Kidney (tissue), 14 donors: ENCODE measurements around the gene FAM117B. TPM values are rescaled to one million over a fixed set of nuclear protein-coding genes. Genes with fewer than 3 reads are reported as not detected.
"Not testable (repeated sequence)": the region's sequence is repeated elsewhere in the genome, so short reads cannot be mapped to it uniquely, and the experiment has no call there.

Source experiments
- DNase-seq, 5 donors: peaks; one replicate each; pipeline ENCODE4 v3.0.0-alpha.2; 2013 to 2020
- FAIRE-seq: peaks from 2 replicates; lab custom pipeline; 2012; peaks lifted over from hg19 to GRCh38; lab: Jason Lieb, UNC
- H3K27ac ChIP-seq, 2 donors: one replicate each; pipeline ENCODE4 v1.7.0; 2013; ENCODE audit warnings: low read depth in 2 of 2, low read length in 2 of 2, inconsistent platforms in 1 of 2
- H3K27me3 ChIP-seq: one replicate; pipeline ENCODE4 v1.7.1; 2013; ENCODE audit warnings: low read length, inconsistent platforms; ENCODE audit not compliant: control insufficient read depth, insufficient read depth
- H3K36me3 ChIP-seq, 3 donors: one replicate each; pipeline versions ENCODE4 v1.7.0 to v1.7.1; 2013; ENCODE audit warnings: low read length in 3 of 3, control low read depth in 1 of 3, inconsistent platforms in 1 of 3; ENCODE audit not compliant: insufficient read depth in 3 of 3, control insufficient read depth in 2 of 3
- H3K4me1 ChIP-seq, 3 donors: one replicate each; pipeline versions ENCODE4 v1.7.0 to v1.7.1; 2013; ENCODE audit warnings: low read length in 3 of 3, inconsistent platforms in 1 of 3, low read depth in 1 of 3; ENCODE audit not compliant: control insufficient read depth in 2 of 3, insufficient read depth in 2 of 3
- H3K4me3 ChIP-seq, 3 donors: one replicate each; pipeline versions ENCODE4 v1.7.0 to v1.8.1; 2013; ENCODE audit warnings: low read length in 3 of 3, control low read depth in 1 of 3, inconsistent platforms in 1 of 3
- H3K9ac ChIP-seq, 3 donors: one replicate each; pipeline versions ENCODE4 v1.7.0 to v1.7.1; 2013; ENCODE audit warnings: low read length in 3 of 3, control low read depth in 1 of 3, inconsistent platforms in 1 of 3
- H3K9me3 ChIP-seq, 3 donors: one replicate each; pipeline versions ENCODE4 v1.7.0 to v1.7.1; 2013; ENCODE audit warnings: low read length in 3 of 3, control low read depth in 1 of 3, inconsistent platforms in 1 of 3; ENCODE audit not compliant: control insufficient read depth in 2 of 3, insufficient read depth in 1 of 3
- CTCF ChIP-seq: IDR thresholded peaks from 3 replicates; pipeline ENCODE4 v1.5.1; 2012; ENCODE audit warnings: mild to moderate bottlenecking, moderate library complexity, borderline replicate concordance; ENCODE audit not compliant: insufficient read depth; ENCODE audit errors: extremely low read depth
- intact Hi-C: fragments of 100-400 bp; cut with DNase I; formaldehyde crosslinking; loops from one replicate; pipeline ENCODE4 v1.11.1; 2022
- polyA plus RNA-seq: library from polyadenylated mRNA; stranded (reverse); fragments of 350-450 nt; fragmentation: Illumina TruSeq; extraction: RNeasy Lipid Tissue Mini Kit (QIAGEN cat#74804); gene quantifications from one replicate; pipeline ENCODE4 v1.2.3, GENCODE V29; 2014; ENCODE audit warnings: low read depth, low replicate concordance; ENCODE audit not compliant: insufficient read depth
- total RNA-seq: library from RNA; stranded (reverse); fragmentation: NEBNext Ultra II Directional; extraction: Animal tissue kit (Norgen Biotek cat#: 25700); gene quantifications from one replicate; pipeline ENCODE4 v1.2.1, GENCODE V29; 2021
- donor health status: control.
- donor health status: control.
- donor health status: control.
- donor health status: control.
- donor health status: control.
- donor health status: DM: yes; HTN: yes; CAD: no.
- donor health status: Normal renal cell carcinoma (clear cell type).

FAM117B gene
- total and polyA plus RNA-seq, 2 donors from 2014 or later: 4.1 to 14.8 TPM

- H3K9me3 ChIP-seq, H3K27me3 ChIP-seq, FAIRE-seq, H3K36me3 ChIP-seq, H3K9ac ChIP-seq, H3K4me3 ChIP-seq, intact Hi-C loops: not testable (repeated sequence)
- Histone ChIP-seq H3K4me1 (peaks cover 0 to 12% (median 5%) of the 10 kb centered on the region in 3 donors), H3K27ac (peak overlapping the region; percentile 78 to 89)
- peak; percentile 63 to 91 (median 69) for DNase-seq
Measured at GRCh38 chr2:202807431-202808138, 172.8 kb downstream of the FAM117B start.

GRCh38 chr2:202808754-202809153 lies 174.0 kb downstream of the FAM117B start:
- H3K9ac ChIP-seq: no peak overlapping the region
- no peak for DNase-seq
- intact Hi-C loops: no loop called here

DNA sequence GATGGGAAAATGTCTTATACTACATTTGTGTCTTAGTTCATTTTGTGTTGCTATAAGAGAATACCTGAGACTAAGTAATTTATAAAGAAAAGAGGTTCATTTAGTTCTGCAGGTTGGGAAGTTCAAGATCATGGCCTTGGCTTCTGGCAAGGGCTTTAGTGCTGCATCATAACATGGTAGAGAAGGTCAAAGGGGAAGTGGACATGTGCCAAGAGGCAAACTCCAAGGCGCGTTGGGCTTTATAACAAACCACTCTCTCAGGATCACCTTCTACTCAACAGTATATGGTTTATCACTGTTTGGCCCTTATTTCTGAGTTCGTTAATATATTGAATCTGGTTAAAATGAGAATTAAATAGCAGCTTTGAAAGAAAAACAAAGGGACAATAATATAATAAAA lies 178.6 kb downstream of the FAM117B start:
- FAIRE-seq: peak; percentile 51
- H3K9ac ChIP-seq: no peak overlapping the region
- no peak for DNase-seq
- H3K27me3 ChIP-seq: no peaks in the 10 kb centered on the region
- H3K36me3 ChIP-seq: no peaks in the 10 kb centered on the region
- H3K9me3 ChIP-seq: no peaks in the 10 kb centered on the region
- H3K27ac ChIP-seq: no peak overlapping the region
- no peak for TF ChIP-seq CTCF
- no peaks in the 10 kb centered on the region for H3K4me1 ChIP-seq
- no peak overlapping the region for H3K4me3 ChIP-seq
- intact Hi-C loops: no loop called here

More at GRCh38 chr2:202808754-202809153, 174.0 kb downstream of the FAM117B start:
- Histone ChIP-seq H3K27ac (peak overlapping the region in 1 of 2 donors; percentile 39), H3K4me3 (no peak overlapping the region), H3K4me1 (peaks cover 0 to 12% (median 5%) of the 10 kb centered on the region in 3 donors), H3K27me3 (no peaks in the 10 kb centered on the region), H3K36me3 (peaks cover 0 to 2% (median 0%) of the 10 kb centered on the region in 3 donors), H3K9me3 (no peaks in the 10 kb centered on the region)
- no peak for FAIRE-seq
- no peak for TF ChIP-seq CTCF

DNA sequence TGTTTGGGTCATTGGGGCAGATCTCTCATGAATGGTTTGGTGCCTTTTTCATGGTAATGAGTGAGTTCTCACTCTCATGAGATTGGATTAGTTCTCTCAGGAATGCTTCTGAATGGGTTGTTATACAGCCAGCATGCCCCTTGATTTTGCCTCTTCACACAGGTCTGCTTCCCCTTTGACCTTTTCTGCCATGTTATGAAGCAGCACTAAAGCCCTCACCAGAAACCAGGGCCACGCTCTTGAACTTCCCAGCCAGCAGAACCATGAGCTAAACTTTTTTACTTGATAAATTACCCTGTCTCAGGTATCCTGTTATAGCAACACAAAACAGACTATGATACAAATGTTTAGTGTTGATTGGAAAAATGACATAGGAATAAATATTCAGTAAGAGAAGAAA lies 179.5 kb downstream of the FAM117B start:
- intact Hi-C loops: no loop called here
- TF ChIP-seq CTCF: no peak
- Histone ChIP-seq H3K27me3 (no peaks in the 10 kb centered on the region), H3K9ac (no peak overlapping the region), H3K4me3 (no peak overlapping the region), H3K27ac (no peak overlapping the region), H3K4me1 (no peaks in the 10 kb centered on the region), H3K9me3 (no peaks in the 10 kb centered on the region), H3K36me3 (no peaks in the 10 kb centered on the region)
- DNase-seq (no peak), FAIRE-seq (no peak)
